ENCODE data around the gene TMEM255B. TPM values are rescaled to one million over a fixed set of nuclear protein-coding genes. Genes with fewer than 3 reads are reported as not detected.

TMEM255B gene
- total and polyA plus RNA-seq, 9 of the 15 experiments (the other 6 are each of a cell fraction or from before 2014, with no cell fraction given), result 0.01 to 0.75 (median 0.23) TPM

DNA sequence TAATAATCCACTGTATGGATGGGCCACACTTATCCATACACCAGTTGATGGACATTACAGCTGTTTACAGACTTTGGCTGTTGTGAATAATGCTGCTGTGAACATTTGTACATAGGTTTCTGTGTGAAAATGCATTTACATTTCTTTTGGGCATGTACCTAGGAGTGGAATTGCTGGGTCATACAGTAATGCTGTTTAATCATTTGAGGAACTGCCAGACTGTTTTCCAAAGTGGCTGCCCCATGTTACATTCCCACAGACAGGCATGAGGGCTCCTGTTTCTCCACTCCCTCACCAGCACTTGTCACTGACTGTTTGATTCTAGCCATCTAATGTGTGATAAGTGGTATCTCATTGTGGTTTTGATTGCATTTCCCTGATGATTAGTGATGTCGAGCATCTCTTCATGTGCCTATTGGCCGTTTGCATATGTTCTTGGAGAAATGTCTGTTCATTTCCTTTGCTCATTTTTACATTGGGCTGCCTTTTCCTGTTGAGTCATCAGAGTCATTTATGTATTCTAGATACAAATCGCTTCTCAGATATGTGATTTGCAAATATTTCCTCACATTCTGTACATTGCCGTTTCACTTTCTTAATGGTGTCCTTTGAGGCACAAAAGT, 12.8 kb downstream of the TMEM255B start:
- no peak overlapping the region for H2AFZ ChIP-seq (ENCODE audit: low read depth, low read length)
- ChIA-PET CTCF (ENCODE audit: low intra/inter-chr PET ratio) (no interaction called here), POLR2A (interaction anchor here (0.6 kb wide), 1 partner anchor 15 kb away, joined by 3 read pairs; no protein-coding TSS in a partner anchor)
- BruUV-seq (replicated peaks), result no TSS peak
- no peak for DNase-seq (ENCODE audit: extremely low read depth in 1 of 4, low spot score in 3 of 4)
- H3K27ac ChIP-seq (ENCODE audit: extremely low read depth, low read depth, low read length), result no peak overlapping the region
- no peak for ATAC-seq
- 0% methylated on average over 4 of the region's 4 CpGs for WGBS (ENCODE audit: insufficient coverage, low coverage, missing lambda C conversion rate)
- no peaks in the 10 kb centered on the region for H3K36me3 ChIP-seq (ENCODE audit: control insufficient read depth, insufficient read depth, low read length)
- no peaks in the 10 kb centered on the region for H3K79me2 ChIP-seq (ENCODE audit: control insufficient read depth, insufficient read depth, low read length)
- intact Hi-C loops (cut with micrococcal nuclease) (no loop called here), in situ Hi-C loops (cut with MboI) (no loop called here)
- FAIRE-seq, result no peak
- peaks cover 14 to 50% of the 10 kb centered on the region in 2 experiments for H3K27me3 ChIP-seq (ENCODE audit: control insufficient read depth in 2 of 2, insufficient read depth in 2 of 2, low read length in 2 of 2)
- no peaks in the 10 kb centered on the region; the same call in 1 of the 2 replicates for H3K9me3 ChIP-seq (replicated peaks; ENCODE audit: control insufficient read depth, insufficient read depth, low read depth, low read length)
- H3K4me3 ChIP-seq, result no peak overlapping the region
- no peaks in the 10 kb centered on the region for H3K4me1 ChIP-seq (replicated peaks in 1 of 2; ENCODE audit: control insufficient read depth in 2 of 2, insufficient read depth in 2 of 2, low read length in 2 of 2)
- no peak overlapping the region for H3K4me2 ChIP-seq (ENCODE audit: insufficient read depth, low read length)
- H3K9ac ChIP-seq (ENCODE audit: insufficient read depth in 1 of 2, low read depth in 2 of 2, low read length in 2 of 2), result no peak overlapping the region
- TF ChIP-seq, protein P1, sequence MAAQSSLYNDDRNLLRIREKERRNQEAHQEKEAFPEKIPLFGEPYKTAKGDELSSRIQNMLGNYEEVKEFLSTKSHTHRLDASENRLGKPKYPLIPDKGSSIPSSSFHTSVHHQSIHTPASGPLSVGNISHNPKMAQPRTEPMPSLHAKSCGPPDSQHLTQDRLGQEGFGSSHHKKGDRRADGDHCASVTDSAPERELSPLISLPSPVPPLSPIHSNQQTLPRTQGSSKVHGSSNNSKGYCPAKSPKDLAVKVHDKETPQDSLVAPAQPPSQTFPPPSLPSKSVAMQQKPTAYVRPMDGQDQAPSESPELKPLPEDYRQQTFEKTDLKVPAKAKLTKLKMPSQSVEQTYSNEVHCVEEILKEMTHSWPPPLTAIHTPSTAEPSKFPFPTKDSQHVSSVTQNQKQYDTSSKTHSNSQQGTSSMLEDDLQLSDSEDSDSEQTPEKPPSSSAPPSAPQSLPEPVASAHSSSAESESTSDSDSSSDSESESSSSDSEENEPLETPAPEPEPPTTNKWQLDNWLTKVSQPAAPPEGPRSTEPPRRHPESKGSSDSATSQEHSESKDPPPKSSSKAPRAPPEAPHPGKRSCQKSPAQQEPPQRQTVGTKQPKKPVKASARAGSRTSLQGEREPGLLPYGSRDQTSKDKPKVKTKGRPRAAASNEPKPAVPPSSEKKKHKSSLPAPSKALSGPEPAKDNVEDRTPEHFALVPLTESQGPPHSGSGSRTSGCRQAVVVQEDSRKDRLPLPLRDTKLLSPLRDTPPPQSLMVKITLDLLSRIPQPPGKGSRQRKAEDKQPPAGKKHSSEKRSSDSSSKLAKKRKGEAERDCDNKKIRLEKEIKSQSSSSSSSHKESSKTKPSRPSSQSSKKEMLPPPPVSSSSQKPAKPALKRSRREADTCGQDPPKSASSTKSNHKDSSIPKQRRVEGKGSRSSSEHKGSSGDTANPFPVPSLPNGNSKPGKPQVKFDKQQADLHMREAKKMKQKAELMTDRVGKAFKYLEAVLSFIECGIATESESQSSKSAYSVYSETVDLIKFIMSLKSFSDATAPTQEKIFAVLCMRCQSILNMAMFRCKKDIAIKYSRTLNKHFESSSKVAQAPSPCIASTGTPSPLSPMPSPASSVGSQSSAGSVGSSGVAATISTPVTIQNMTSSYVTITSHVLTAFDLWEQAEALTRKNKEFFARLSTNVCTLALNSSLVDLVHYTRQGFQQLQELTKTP (IDR thresholded peaks at IDR 0.05; ENCODE audit: low read depth in 1 of 2, partially characterized antibody in 2 of 2), result peak in 1 of 2 experiments; percentile 85
- no peak for TF ChIP-seq HDAC3 (IDR thresholded peaks at IDR 0.05; ENCODE audit: borderline replicate concordance, partially characterized antibody)
- TF ChIP-seq FOSL1 (tag; conservative IDR thresholded peaks at IDR 0.05), result 0 out of 2 replicates have a peak, but pooled peaks have one; percentile 27
- no peaks in the 10 kb centered on the region for H3K9me1 ChIP-seq (ENCODE audit: control insufficient read depth, insufficient read depth, low read length)
- H4K20me1 ChIP-seq (replicated peaks; ENCODE audit: control insufficient read depth, insufficient read depth, low read length), result no peaks in the 10 kb centered on the region
